HuH-7 (cell line): ENCODE measurements around the gene GPR18.
"Not testable (repeated sequence)": the region's sequence is repeated elsewhere in the genome, so short reads cannot be mapped to it uniquely, and the experiment has no call there.

Experiments
- DNase-seq: peaks from one replicate; pipeline ENCODE4 v3.0.0; 2011; ENCODE audit warnings: low spot score

The GPR18 gene

GRCh38 chr13:99266827-99267226 is 8.6 kb upstream of the GPR18 start:
- DNase-seq = no peak

- no peak for DNase-seq
Observed at GRCh38 chr13:99265821-99266426, 7.7 kb upstream of the GPR18 start.

- DNase-seq = no peak
Observed at GRCh38 chr13:99265162-99265800, 7.1 kb upstream of the GPR18 start.

GRCh38 chr13:99264051-99264450 is 5.9 kb upstream of the GPR18 start:
- no peak for DNase-seq

- no peak for DNase-seq
Observed at GRCh38 chr13:99263126-99263785, 5.1 kb upstream of the GPR18 start.

GRCh38 chr13:99261059-99261458 is 2.9 kb upstream of the GPR18 start:
- DNase-seq = peak; percentile 17

- no peak for DNase-seq
Observed at GRCh38 chr13:99260216-99260615, 2.0 kb upstream of the GPR18 start.

- DNase-seq = no peak
Observed at GRCh38 chr13:99258946-99259345, 767 bp upstream of the GPR18 start.

- DNase-seq = no peak
Observed at GRCh38 chr13:99257291-99257690, 888 bp downstream of the GPR18 start.

- no peak for DNase-seq
Observed at GRCh38 chr13:99256709-99257108, 1.5 kb downstream of the GPR18 start.

GRCh38 chr13:99256283-99256682 is 1.9 kb downstream of the GPR18 start:
- no peak for DNase-seq

GRCh38 chr13:99255271-99255670 is 2.9 kb downstream of the GPR18 start:
- no peak for DNase-seq

GRCh38 chr13:99254830-99255229 is 3.3 kb downstream of the GPR18 start:
- no peak for DNase-seq

- no peak for DNase-seq
Observed at GRCh38 chr13:99251921-99252320, 6.3 kb downstream of the GPR18 start.

GRCh38 chr13:99250982-99251825 is 7.0 kb downstream of the GPR18 start:
- DNase-seq = no peak

GRCh38 chr13:99249606-99250005 is 8.6 kb downstream of the GPR18 start:
- DNase-seq = not testable (repeated sequence)

GRCh38 chr13:99249178-99249577 is 9.0 kb downstream of the GPR18 start:
- not testable (repeated sequence) for DNase-seq

- no peak for DNase-seq
Observed at GRCh38 chr13:99246100-99246499, 12.1 kb downstream of the GPR18 start.

- DNase-seq = no peak
Observed at GRCh38 chr13:99237981-99238662, 20.1 kb downstream of the GPR18 start.

GRCh38 chr13:99231721-99232120 is 26.5 kb downstream of the GPR18 start:
- no peak for DNase-seq

- DNase-seq = no peak
Observed at GRCh38 chr13:99230991-99231390, 27.2 kb downstream of the GPR18 start.

- not testable (repeated sequence) for DNase-seq
Observed at GRCh38 chr13:99230588-99230987, 27.6 kb downstream of the GPR18 start.
